IPS DF 6.9 (cell line): ENCODE data around the gene APCDD1.
"Not testable (repeated sequence)": the region's sequence is repeated elsewhere in the genome, so short reads cannot be mapped to it uniquely, and the experiment has no call there.

Experiments
- DNase-seq: peaks from one replicate; pipeline ENCODE4 v3.0.0-alpha.2; 2013; ENCODE audit warnings: low read depth, low spot score
- H3K27ac ChIP-seq: one replicate; pipeline ENCODE4 v1.5.1; 2013; ENCODE audit warnings: low read length, control low read depth
- H3K27me3 ChIP-seq: 2 replicates; pipeline ENCODE4 v1.6.1; 2013; ENCODE audit warnings: mild to moderate bottlenecking, low read length; ENCODE audit not compliant: control insufficient read depth, insufficient read depth
- H3K36me3 ChIP-seq: 2 replicates; pipeline ENCODE4 v1.6.1; 2013; ENCODE audit warnings: low read length; ENCODE audit not compliant: control insufficient read depth, insufficient read depth
- H3K4me1 ChIP-seq: 2 replicates; pipeline ENCODE4 v1.6.1; 2013; ENCODE audit warnings: low read length; ENCODE audit not compliant: control insufficient read depth, insufficient read depth
- H3K4me3 ChIP-seq: 2 replicates; pipeline ENCODE4 v1.5.1; 2013; ENCODE audit warnings: mild to moderate bottlenecking, low read length
- H3K9me3 ChIP-seq: 2 replicates; pipeline ENCODE4 v1.6.1; 2013; ENCODE audit warnings: low read length, inconsistent platforms; ENCODE audit not compliant: control insufficient read depth, insufficient read depth
- WGBS: extraction: QIAGEN DNeasy Blood & Tissue Kit; methylation state at CpG from one replicate; pipeline ENCODE4 v1.1.7; 2013; ENCODE audit warnings: mixed read lengths, missing lambda C conversion rate; ENCODE audit not compliant: insufficient read length, insufficient coverage; 5-methylcytosine and 5-hydroxymethylcytosine counted together

Gene APCDD1

GRCh38 chr18:10460414-10461018, 6.1 kb downstream of the APCDD1 start:
- no peaks in the 10 kb centered on the region for H3K9me3 ChIP-seq
- peaks cover 7% of the 10 kb centered on the region for H3K27me3 ChIP-seq
- H3K27ac ChIP-seq: no peak overlapping the region
- H3K4me1 ChIP-seq: 0 out of 2 replicates have a peak, but pooled peaks cover 1% of the 10 kb centered on the region
- no peak overlapping the region for H3K4me3 ChIP-seq
- DNase-seq: no peak
- H3K36me3 ChIP-seq: no peaks in the 10 kb centered on the region
- no CpG with 5 or more reads among the region's 8 CpGs for WGBS

GRCh38 chr18:10461989-10462388, 7.6 kb downstream of the APCDD1 start:
- Histone ChIP-seq H3K27ac (no peak overlapping the region), H3K36me3 (no peaks in the 10 kb centered on the region), H3K4me3 (no peak overlapping the region), H3K27me3 (no peaks in the 10 kb centered on the region; the same call in 1 of the 2 replicates), H3K9me3 (no peaks in the 10 kb centered on the region), H3K4me1 (no peaks in the 10 kb centered on the region)
- DNase-seq: no peak
- no CpG with 5 or more reads among the region's 4 CpGs for WGBS

GRCh38 chr18:10462597-10462996, 8.2 kb downstream of the APCDD1 start:
- no peak overlapping the region for H3K27ac ChIP-seq
- no peak overlapping the region for H3K4me3 ChIP-seq
- no peaks in the 10 kb centered on the region for H3K9me3 ChIP-seq
- no CpG with 5 or more reads among the region's 2 CpGs for WGBS
- no peaks in the 10 kb centered on the region; the same call in 1 of the 2 replicates for H3K27me3 ChIP-seq
- H3K4me1 ChIP-seq: no peaks in the 10 kb centered on the region
- DNase-seq: no peak
- no peaks in the 10 kb centered on the region for H3K36me3 ChIP-seq

GRCh38 chr18:10463096-10463495, 8.7 kb downstream of the APCDD1 start:
- DNase-seq: no peak
- no peaks in the 10 kb centered on the region for H3K9me3 ChIP-seq
- no peak overlapping the region for H3K4me3 ChIP-seq
- no peak overlapping the region for H3K27ac ChIP-seq
- no peaks in the 10 kb centered on the region for H3K36me3 ChIP-seq
- H3K4me1 ChIP-seq: no peaks in the 10 kb centered on the region
- WGBS: no CpG with 5 or more reads among the region's 6 CpGs
- no peaks in the 10 kb centered on the region; the same call in 1 of the 2 replicates for H3K27me3 ChIP-seq

GRCh38 chr18:10463741-10464140, 9.3 kb downstream of the APCDD1 start:
- H3K4me3 ChIP-seq: no peak overlapping the region

GRCh38 chr18:10464161-10464648, 9.8 kb downstream of the APCDD1 start:
- not testable (repeated sequence) for H3K4me3 ChIP-seq, DNase-seq, H3K4me1 ChIP-seq, H3K27me3 ChIP-seq, H3K27ac ChIP-seq, H3K9me3 ChIP-seq, H3K36me3 ChIP-seq
- no CpG with 5 or more reads among the region's 2 CpGs for WGBS

More at GRCh38 chr18:10463741-10464140, 9.3 kb downstream of the APCDD1 start:
- Histone ChIP-seq H3K9me3 (no peaks in the 10 kb centered on the region), H3K27ac (no peak overlapping the region), H3K36me3 (no peaks in the 10 kb centered on the region), H3K4me1 (no peaks in the 10 kb centered on the region), H3K27me3 (no peaks in the 10 kb centered on the region; the same call in 1 of the 2 replicates)
- no peak for DNase-seq
- WGBS: no CpG with 5 or more reads among the region's 4 CpGs

- Histone ChIP-seq H3K36me3 (no peaks in the 10 kb centered on the region), H3K4me3 (no peak overlapping the region), H3K27ac (no peak overlapping the region), H3K9me3 (no peaks in the 10 kb centered on the region), H3K4me1 (no peaks in the 10 kb centered on the region), H3K27me3 (no peaks in the 10 kb centered on the region; the same call in 1 of the 2 replicates)
- no CpG with 5 or more reads among the region's 9 CpGs for WGBS
- no peak for DNase-seq
Observed at GRCh38 chr18:10465174-10465939, 10.9 kb downstream of the APCDD1 start.

- Histone ChIP-seq H3K27ac (no peak overlapping the region), H3K9me3 (no peaks in the 10 kb centered on the region), H3K36me3 (no peaks in the 10 kb centered on the region; the same call in 1 of the 2 replicates), H3K4me1 (no peaks in the 10 kb centered on the region; the same call in 1 of the 2 replicates), H3K4me3 (no peak overlapping the region), H3K27me3 (peaks cover 4% of the 10 kb centered on the region; the same call in 1 of the 2 replicates)
- no CpG with 5 or more reads among the region's 7 CpGs for WGBS
- DNase-seq: no peak
Observed at GRCh38 chr18:10470429-10470828, 16.0 kb downstream of the APCDD1 start.

GRCh38 chr18:10471574-10471973, 17.1 kb downstream of the APCDD1 start:
- no CpG with 5 or more reads among the region's 22 CpGs for WGBS
- no peak for DNase-seq
- no peaks in the 10 kb centered on the region; the same call in 1 of the 2 replicates for H3K36me3 ChIP-seq
- H3K4me3 ChIP-seq: no peak overlapping the region
- no peaks in the 10 kb centered on the region for H3K9me3 ChIP-seq
- H3K4me1 ChIP-seq: no peaks in the 10 kb centered on the region; the same call in 1 of the 2 replicates
- no peak overlapping the region for H3K27ac ChIP-seq
- H3K27me3 ChIP-seq: peaks cover 10% of the 10 kb centered on the region; the same call in 1 of the 2 replicates

GRCh38 chr18:10473132-10473531, 18.7 kb downstream of the APCDD1 start:
- Histone ChIP-seq H3K4me3 (no peak overlapping the region; the same call in 1 of the 2 replicates), H3K27ac (no peak overlapping the region), H3K36me3 (no peaks in the 10 kb centered on the region; the same call in 1 of the 2 replicates), H3K27me3 (peaks cover 16% of the 10 kb centered on the region; the same call in 1 of the 2 replicates), H3K4me1 (peaks cover 4% of the 10 kb centered on the region), H3K9me3 (no peaks in the 10 kb centered on the region)
- WGBS: no CpG with 5 or more reads among the region's 5 CpGs
- no peak for DNase-seq
